HG02763 (cell line): ENCODE data around the gene SART1.
"Not testable (repeated sequence)": the region's sequence is repeated elsewhere in the genome, so short reads cannot be mapped to it uniquely, and the experiment has no call there.

Source experiments
- ATAC-seq: cut with Tn5 transposase; IDR thresholded peaks from one replicate; pipeline ENCODE4 v1.9.1; 2021; ENCODE audit warnings: mild to moderate bottlenecking, moderate library complexity; ENCODE audit not compliant: unreplicated experiment

Gene SART1

DNA sequence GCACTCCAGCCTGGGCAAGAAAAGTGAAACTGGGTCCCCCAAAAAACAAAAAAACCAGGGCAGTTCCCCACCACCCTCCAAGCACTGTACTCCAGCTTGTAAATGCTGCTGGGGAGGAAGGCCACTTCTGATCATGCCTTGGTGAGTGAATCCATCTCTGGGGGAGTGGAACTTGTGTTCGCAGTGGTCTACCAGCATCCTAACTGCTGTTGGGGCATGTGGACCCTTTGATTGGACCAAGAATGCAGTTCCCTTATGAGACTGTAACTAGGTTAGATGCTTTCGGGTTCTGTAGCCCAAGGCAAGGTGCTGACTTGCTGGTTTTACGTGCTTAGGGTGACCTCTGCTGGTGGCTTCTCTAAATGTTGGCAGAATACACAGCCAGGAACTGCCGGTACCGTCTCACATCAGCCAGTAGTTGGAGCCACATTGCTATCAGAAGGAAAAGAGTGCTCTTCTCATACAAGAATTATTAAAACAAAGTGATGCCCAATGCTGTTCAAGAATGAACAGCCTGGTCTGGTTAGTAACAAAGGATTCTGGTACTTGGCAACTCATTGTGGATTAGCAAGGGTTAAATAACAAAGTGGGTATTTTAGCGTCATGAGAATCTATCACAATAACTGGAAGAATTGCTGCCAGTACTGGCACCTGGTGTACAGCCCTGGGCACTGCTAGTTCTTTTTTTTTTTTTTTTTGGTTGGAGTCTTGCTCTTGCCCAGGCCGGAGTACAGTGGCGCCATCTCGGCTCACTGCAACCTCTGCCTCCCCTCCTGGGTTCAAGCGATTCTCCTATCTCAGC, 27.5 kb downstream of the SART1 start:
- peak; percentile 88 for ATAC-seq

DNA sequence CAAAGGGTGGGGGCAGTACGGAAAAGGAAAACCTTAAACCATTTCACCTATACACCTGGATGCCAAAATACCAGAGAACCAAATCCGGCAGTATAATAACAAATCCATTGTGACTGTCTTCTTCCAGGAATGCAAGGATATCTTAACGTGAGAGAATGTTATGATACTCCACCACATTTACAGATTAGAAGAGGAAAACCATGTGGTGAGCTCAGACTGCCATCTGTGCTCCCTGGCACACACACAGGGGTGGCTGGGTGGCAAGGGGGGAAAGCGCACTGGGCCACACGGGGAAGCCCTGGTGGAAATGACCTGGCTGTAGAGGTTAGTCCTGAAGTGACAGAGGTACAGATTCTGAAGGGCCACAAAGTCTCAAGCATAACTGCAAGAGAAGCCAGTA, 30.5 kb downstream of the SART1 start:
- no peak for ATAC-seq

- ATAC-seq, result no peak
These were observed 35.8 kb downstream of the SART1 start for GRCh38 chr11:65997286-65997685.

DNA sequence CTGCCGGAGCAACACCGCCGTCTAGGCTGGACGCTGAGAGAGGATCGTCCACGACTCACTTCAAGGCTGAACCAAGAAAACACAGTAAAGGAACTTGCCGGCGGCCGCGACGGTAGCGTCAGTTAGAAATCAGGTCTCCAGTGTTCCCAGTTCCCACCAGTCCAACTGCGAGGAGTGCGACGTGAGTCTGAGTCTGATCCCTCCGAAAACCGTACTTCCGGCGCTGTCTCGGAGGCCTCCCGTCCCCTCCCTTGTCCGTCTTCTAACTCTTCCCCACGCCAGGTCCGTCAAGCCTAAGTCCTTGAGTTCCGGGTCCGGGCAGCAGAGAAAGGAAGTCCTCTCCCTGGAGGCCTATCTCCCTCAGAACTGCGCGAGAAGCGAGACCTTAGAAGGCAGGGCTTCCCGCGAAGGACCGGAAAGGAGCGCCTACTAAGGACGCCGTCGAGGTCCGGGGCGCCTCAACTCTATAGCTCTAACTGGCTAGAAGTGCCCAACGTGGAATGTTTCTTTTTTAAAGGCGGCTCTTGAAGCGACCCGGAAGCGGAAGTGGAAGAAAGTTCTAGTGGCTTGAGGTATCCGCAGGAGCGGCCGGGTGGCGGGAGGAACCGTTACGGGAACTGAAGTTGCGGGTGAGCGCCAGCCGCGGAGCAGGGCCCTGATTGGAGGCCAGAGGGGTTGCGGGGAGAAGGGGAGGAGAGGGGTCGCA, 40.6 kb downstream of the SART1 start, which contains the start of the genes BANF1 and EIF1AD:
Gene BANF1 (plus strand): TSS at position 562 of the 706 bp plus-strand sequence. CDS start 748 bp downstream, outside the sequence.
Gene EIF1AD (minus strand): TSS at position 216 of the 706 bp plus-strand sequence. CDS start 1,768 bp downstream, outside the sequence.
- ATAC-seq, result peak; percentile 76

DNA sequence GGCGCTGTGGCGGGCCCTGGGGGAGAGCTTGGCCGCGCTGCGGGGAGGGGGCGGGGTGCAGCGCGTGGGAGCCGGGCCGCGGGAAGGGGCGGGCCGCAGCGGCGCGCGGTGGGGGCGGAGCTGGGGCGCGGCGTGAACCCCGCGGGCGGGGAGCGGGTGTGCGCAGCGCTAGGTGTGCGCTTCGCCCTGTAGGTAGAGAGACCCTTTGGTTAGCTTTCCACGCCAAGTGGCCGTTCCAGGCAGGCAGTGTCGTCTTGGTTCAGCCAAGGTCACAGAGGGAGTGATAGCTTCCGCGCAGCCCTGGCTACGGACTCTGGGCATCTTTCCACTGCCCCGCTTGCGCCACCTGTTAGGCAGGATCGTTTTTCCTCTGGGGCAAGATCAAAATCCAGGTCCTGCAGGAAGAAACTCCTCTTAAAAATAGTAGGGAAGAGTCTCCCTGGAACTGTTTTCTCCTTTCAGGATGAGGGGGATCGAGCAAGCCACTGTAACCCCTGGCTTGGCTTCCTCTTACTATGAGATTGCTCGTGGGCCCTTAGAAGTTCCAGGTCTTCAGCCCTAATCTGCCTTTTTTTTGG, 41.2 kb downstream of the SART1 start:
- ATAC-seq, result peak; percentile 48

DNA sequence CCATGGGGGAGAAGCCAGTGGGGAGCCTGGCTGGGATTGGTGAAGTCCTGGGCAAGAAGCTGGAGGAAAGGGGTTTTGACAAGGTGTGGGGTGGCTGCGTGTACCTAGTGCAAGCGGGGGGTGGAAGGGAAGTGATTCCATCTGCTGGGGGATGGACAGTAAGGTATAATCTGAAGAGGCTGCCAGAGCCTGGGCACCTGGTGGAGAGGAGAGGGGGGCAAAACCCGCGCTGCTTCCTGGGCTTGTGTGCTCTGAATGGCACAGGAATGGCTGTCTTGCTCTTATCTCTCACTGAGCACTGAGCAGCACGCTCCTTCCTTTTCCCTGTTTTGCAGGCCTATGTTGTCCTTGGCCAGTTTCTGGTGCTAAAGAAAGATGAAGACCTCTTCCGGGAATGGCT, 41.8 kb downstream of the SART1 start:
- ATAC-seq, result no peak

DNA sequence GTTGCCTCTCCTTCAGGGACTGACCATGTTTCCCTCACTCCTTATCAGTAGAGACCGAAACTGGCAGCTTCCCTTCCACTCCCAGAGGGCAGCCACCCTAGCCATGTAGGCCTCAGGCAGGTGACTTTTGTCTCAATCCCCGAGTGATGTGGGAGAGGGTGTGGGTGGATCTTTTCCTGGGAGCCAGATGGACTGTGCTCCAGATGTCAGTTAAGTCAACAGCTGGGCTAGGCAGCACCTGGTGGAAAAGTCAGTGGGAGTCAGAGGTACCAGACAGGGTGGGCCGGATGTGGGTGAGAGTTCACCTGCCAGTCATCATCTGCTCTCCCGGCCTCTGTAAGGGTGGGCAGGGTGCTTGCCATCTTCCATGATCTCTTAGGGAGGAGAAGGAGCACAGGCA, 42.7 kb downstream of the SART1 start:
- no peak for ATAC-seq

- no peak for ATAC-seq
These were observed 44.8 kb downstream of the SART1 start for GRCh38 chr11:66006134-66006890.

- no peak for ATAC-seq
These were observed 45.3 kb downstream of the SART1 start for GRCh38 chr11:66006891-66007176.

GRCh38 chr11:66007201-66007634, 45.7 kb downstream of the SART1 start:
- ATAC-seq, result no peak

DNA sequence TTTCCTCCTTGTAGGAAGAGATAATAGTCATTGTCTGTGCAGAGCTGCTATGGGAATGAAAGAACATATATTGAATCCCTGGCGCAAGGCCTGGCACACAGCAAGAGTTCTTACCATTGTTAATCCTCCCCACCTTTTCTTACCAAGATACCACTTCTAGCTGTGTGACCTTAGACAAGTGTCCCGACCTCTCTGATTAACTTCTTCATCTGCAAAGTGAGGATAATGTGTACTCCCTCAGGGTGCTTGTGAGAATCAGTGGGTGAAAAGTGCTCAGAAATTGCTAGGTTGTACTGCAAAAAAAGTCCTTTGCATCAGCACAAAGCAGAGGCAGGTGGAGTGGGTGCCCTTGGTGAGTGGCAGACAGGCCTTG, 46.5 kb downstream of the SART1 start:
- ATAC-seq, result no peak

- no peak for ATAC-seq
These were observed 47.1 kb downstream of the SART1 start for GRCh38 chr11:66008468-66009101.

- ATAC-seq, result not testable (repeated sequence)
These were observed 48.5 kb downstream of the SART1 start for GRCh38 chr11:66010036-66010435.

DNA sequence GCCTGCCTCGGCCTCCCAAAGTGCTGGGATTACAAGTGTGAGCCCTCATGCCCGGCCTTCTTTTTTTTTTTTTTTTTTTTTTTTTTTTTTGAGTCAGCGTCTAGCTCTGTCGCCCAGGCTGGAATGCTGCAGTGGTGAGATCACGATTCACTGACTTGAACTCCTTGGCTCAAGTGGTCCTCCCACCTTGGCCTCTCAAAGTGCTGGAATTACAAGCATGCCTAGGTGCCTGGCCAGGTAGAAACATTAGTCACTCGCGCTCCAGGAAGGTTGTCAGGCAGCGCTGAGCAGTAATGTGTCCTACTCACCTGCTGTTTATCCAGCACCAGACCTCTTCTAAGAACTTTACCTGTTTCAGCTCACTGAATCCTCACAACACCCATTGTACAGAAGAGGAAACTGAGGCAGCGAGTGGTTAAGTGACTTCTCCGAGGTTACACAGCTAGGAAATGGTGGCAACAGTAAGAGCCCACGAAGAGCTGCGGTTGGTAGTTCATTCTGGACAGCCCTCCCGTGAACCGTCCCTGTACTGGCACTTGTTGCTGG, 49.8 kb downstream of the SART1 start:
- no peak for ATAC-seq

DNA sequence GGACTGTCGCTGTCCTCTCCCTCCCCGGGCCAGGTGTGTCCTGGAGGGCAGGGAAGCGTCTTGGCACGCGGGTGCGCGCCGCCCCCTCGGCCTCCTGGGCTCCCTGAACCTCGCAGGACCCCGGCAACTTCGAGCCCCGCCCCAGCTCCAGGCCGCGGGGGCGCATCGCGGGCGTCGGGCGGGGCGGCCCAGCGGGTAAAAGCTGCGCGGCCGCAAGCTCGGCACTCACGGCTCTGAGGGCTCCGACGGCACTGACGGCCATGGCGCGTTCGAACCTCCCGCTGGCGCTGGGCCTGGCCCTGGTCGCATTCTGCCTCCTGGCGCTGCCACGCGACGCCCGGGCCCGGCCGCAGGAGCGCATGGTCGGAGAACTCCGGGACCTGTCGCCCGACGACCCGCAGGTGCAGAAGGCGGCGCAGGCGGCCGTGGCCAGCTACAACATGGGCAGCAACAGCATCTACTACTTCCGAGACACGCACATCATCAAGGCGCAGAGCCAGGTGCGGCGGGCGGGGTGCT, 50.3 kb downstream of the SART1 start, which contains the start of gene CST6:
Gene CST6 (plus strand): TSS at position 224 of the 519 bp plus-strand sequence. CDS start 37 bp downstream, at position 261.
- ATAC-seq, result no peak

- ATAC-seq, result no peak
These were observed 50.9 kb downstream of the SART1 start for GRCh38 chr11:66012371-66012945.

DNA sequence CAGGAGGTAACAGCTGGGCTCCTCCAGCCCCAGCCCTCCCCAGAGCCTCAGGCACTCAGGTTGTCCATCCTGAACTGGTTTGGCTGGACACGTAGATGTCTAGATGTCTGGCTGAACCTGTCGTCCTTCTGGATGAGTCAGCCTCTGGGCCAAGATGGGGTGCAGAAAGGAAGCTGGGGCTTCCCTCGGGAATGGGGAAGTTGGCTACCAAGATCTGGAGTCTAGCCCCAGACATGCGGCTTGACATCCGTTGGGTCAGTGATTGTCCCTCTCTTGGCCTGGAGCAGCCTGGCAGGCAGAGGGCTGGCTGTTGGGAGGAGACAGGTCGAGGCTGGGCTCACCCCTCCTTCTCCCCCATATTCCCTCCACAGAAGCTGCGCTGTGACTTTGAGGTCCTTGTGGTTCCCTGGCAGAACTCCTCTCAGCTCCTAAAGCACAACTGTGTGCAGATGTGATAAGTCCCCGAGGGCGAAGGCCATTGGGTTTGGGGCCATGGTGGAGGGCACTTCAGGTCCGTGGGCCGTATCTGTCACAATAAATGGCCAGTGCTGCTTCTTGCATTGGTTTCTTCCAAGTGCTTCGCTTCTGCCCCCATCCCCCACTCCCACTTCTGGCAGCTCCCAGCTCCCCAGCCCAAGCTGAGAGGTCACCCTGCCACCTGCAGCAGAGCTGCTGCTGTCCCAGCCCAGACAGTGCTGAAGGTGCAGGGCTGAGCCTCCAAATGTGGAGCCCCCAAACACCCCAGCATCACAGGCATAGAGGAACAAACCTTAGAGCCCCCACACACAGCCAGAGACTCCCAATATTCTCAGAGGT, 51.6 kb downstream of the SART1 start:
- ATAC-seq, result no peak

- no peak for ATAC-seq
These were observed 52.2 kb downstream of the SART1 start for GRCh38 chr11:66013762-66014100.
